Activated CD4-positive, alpha-beta T cell treated with anti-CD3 and anti-CD28 coated beads, Interleukin-2, amount 50 U/mL, for 1 hour (primary cell): ENCODE measurements around the gene CPNE6.

Experiments used
- DNase-seq: peaks from one replicate; pipeline ENCODE4 v3.0.0-alpha.2; 2020

CPNE6 gene

DNA sequence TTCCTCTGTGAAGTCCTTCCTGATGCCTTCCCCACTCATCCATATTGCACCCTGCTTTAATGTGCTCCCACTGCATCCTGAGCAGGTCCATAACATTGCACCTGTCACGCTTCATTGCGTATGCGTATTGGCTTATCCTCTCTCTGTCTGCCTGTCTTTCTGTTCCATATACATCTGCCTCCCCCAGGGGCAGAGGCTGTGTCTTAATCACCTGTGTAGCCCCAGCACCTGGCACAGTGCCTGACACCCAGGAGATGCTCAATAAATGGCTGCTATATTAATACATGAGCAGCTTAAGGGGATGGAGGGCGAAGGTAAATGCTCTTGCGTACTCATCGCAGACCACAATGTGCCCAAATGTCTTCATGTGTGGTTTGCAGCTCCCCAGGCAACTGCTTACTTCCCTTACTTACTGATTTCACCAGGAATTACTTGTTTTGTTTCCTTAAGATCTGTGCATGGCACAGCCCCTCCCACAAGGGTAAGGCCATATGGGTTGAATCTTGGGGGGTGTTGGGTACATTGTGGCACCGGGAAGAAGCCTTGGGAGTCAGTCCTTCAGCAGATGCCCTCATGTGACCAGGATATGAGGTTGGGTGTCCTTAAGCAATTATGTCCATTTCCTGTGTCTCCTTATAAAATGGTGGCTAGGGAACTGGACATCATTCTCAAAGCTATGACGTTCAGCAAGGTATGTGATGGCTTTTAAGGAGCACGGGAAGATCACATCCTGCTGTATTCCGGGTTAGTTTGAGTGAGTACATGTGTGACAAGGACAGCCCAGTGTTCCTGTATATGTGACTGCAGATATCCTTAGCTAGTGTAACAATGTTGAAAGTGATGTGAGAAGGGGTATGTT is 848 bp upstream of the CPNE6 start:
- DNase-seq: no peak

- no peak for DNase-seq
Observed at GRCh38 chr14:24071836-24072430, 571 bp downstream of the CPNE6 start.

DNA sequence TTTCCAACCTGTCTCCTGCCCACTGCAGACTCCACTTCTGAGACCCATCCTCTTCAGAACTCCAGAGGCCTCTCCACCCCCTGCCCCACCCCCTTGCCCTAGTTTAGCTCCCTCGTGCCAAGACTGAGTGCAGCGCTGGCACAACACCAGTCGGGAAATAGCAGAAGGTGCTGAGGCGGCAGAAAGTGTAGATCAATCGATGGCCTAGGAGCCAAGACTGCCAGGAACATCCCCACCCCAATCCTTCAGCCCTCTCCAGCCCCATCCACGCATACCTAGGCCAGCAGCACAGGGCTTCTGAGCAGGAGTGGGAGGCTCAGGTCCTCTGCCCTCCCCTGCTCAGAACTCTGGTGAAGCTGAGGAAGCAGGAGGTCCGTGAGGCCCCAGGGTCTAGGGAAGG is 1.1 kb downstream of the CPNE6 start:
- no peak for DNase-seq

DNA sequence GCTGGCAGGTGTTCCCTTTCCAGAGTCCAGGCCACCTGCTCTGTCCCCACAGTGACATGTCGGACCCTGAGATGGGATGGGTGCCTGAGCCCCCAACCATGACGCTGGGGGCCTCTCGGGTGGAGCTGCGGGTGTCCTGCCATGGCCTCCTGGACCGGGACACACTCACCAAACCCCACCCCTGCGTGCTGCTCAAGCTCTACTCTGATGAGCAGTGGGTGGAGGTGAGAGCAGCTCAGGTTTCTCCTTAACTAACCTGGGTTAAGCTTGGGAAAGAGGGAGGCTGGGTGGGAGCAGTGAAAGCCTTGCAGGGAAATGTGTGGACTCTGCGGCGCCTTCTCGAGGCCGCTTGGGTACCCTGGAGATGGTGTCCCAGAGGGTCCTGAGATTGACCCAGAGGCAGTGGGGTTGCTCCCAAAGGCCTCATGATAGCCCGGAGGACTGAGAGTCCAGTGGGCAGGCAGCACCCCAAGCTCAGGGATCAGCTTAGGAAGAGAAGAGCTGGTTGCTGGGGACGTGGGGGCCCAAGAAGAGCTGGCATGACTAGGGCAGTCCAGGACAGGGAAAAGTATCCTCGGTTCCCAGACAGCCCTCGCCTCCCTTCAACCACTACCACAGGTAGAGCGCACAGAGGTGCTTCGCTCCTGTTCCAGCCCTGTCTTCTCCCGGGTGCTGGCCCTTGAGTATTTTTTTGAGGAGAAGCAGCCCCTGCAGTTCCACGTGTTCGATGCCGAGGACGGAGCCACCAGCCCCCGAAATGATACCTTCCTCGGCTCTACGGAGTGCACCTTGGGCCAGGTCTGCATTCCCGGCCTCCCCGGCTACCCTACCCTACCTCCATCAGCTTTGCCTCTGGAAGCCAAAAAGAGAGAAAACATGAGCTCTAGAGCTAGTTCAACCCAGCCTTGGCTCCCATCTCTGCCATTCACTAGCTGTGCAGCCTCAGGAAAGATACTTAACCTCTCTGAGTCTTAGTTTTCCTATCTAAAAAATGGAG is 1.8 kb downstream of the CPNE6 start:
- DNase-seq: no peak

DNA sequence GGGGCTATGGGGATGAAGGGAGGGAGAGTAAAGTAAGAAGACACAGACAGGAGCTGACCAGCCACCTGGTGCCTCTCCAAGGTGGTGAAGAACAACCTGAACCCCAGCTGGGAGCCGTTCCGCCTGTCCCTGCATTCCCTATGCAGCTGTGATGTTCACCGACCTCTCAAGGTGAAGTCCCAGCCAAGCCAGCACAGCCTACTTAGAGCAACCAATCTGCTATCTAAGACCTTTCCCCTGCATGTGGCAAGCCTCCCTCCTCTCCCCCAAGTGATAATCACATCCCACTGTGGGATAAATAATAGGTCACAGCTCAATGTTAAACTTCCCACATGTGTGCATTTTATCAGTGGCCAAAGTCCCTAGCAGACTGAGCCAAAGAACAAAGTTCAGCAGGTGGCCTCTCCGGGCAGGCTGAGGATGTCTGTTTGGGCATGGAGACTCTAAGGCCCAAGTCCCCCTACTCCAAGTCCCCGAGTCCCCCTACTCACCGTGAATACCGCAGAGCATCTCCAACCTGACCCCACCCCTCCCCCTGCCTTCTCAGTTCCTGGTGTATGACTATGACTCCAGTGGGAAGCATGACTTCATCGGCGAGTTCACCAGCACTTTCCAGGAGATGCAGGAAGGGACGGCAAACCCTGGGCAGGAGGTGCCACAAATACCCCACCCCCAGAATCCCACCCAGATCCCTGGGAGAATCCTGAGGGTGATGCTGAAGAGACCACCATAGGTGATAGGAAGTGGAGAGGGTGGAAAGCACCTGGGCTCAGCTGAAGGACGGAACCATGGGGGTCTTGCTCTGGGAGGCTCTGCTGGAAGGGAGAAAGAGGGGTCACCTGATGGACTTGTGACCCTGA is 3.5 kb downstream of the CPNE6 start:
- DNase-seq: no peak

GRCh38 chr14:24075485-24076301 is 4.3 kb downstream of the CPNE6 start:
- DNase-seq: no peak

DNA sequence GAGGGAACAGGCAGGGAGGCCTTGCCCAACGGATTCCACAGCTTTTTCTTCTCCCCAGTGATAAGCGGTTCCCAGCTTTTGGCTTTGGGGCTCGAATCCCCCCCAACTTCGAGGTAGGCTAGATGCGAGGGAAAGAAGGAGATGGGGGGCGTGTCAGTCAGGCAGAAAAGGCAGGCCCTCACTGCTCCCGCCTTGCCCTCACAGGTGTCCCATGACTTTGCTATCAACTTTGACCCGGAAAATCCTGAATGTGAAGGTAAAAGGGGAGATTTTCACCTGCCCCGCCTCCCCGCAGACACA is 4.9 kb downstream of the CPNE6 start:
- DNase-seq: no peak

- DNase-seq: no peak
Observed at GRCh38 chr14:24077086-24077485, 5.7 kb downstream of the CPNE6 start.

GRCh38 chr14:24078146-24078545 is 6.8 kb downstream of the CPNE6 start:
- no peak for DNase-seq

- no peak for DNase-seq
Observed at GRCh38 chr14:24079491-24080141, 8.3 kb downstream of the CPNE6 start.

DNA sequence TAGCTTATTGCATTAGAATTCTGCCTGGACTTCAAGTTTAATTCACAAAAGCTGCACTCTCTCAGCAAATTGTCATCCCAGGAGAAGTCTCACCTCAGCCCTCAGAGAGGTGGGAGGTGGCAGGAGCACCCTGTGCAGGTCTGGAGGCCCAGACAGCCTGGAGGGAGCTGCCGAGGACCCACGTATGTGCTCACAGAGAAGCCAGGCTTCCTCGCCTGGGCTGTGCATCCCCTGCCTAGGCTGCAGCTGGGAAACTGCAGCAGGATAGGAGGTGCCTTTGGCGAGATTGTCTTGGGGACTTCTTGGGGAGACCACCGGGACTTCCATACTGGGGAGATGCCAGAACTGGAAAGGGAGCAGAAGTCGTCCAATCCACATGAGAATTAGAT is 8.8 kb downstream of the CPNE6 start:
- DNase-seq: no peak

DNA sequence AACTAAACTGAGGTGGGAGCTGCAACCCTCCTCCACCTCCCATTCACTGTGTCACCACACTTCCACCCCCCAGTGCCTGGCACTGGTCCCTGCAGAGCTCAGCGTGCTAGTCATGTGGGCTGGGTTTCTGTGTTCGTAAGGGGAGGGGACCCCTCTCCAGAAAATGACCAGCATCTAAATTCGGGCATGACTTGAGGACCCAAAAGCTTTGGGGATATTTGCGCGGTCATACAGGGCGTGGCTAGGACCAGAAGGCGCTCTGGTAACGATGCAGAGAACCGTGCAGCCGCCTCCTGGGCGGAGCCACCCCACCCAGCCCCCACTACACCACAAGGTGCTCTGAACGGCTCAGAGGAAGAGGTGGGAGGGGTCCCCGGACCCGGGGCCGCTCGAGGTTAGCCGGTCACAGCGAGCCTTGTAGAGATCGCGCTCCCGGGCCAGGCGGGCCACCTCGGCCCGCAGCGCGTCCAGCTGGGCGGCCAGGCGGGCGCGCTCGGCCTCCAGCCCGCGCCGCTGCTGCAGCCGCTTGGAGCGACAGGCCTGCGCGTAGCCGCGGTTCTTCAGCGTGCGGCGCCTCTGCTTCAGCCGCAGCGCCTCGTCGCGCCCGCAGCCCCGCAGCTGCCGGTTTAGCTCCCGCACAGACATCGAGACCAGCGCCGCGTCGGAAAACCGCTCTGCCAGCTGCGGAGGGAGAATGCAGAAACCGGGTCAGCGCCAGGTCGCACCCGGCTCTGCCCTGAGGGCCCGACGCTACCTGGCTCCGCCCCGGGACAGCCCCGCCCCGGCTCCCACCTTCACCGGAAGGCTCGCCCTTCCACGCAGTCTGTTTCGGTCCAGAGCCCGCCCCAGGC is 9.8 kb downstream of the CPNE6 start:
- peak; percentile 62 for DNase-seq

DNA sequence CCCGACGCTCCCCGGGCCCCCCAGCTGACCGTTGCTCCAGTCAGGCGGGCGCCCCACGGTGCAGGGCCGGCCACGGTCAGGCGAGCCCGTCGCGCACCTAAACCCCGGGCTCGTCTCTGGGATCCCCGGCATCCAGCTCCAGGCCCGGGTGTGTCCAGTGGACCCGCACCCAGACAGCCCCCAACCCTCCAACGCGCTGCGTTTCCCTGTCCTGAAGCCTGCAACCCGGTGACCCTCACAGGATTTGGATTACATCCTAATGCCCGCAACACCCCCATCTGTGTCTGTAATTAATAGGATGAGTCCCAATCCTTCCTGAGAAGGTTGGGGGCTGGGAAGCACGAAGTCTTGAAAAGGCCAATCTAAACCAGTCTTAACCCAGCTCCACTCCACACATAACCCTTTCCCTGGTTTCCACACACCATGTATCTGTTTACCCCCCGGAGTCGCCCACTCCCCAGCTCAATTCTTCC is 10.4 kb downstream of the CPNE6 start:
- DNase-seq: no peak

DNA sequence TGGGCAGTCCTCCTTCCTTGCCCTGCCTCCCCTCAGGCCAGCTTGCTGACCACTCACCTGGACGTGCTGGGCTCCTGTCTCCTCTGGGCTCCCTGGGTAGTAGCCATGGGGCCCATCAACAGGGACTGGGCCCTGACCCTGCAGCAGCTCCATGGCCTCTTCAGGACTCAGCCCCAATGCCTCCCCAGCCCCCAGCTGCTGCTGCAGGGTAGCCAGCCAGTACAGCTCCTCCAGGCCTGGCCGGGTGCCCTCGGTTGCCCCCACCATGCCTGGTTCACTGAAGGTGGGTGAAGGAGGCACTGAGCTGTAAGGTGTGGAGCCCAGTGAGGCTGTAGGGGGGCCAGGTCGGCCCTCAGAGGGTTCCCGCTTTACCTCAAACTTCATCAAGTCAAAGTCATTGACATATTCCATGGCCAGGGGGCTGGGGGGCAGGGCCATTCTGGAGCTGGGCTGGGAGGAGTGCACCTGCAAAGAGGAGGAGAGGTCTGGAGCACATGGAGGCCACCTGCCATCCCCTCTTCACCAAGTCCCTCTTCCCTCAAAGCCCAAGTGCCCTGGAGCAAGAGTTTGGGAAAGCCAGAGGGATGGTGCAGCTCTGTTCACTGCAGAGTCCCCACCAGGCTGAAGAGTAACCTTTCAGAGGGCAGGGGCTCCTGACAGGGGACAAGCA is 11.2 kb downstream of the CPNE6 start:
- no peak for DNase-seq

GRCh38 chr14:24083462-24083861 is 12.1 kb downstream of the CPNE6 start:
- no peak for DNase-seq

DNA sequence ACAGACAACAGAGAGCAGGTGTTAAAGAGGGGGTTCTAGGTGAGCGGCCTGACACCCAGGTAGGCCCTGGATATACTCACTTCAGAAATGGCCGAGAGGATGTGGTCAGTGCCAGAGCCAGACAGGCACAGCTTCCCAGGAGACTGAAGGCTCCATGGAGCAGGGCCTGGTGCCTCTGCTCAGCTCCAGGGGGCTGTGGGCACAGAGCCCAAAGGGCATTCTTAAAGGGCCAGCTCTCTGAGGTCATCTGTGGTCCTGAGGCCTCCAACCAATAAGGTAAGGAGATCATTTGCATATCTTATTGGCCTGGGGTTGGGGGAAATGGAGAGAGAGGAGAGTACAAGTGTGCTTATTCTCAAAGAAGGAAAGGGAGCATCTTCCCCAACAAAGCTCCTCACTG is 13.1 kb downstream of the CPNE6 start:
- no peak for DNase-seq

DNA sequence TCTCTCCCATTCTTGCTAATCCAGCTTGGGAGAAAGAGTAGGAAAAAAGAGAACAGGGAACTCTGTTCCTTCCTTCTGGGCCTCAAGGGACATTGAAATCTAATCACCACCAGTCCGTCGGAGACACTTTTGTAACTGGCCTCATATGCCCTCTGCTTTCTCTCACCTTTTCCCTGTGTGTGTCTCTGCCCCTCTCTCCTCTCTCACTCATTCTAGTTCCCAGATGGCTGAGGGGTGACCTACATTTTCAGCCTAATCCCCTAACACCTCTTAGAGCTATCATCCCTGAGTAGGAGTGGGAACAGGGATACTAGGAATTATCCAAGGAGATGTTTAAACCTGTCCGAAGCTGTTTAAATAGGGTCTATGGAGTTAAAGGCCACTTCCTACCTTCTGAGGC is 13.9 kb downstream of the CPNE6 start:
- DNase-seq: no peak

DNA sequence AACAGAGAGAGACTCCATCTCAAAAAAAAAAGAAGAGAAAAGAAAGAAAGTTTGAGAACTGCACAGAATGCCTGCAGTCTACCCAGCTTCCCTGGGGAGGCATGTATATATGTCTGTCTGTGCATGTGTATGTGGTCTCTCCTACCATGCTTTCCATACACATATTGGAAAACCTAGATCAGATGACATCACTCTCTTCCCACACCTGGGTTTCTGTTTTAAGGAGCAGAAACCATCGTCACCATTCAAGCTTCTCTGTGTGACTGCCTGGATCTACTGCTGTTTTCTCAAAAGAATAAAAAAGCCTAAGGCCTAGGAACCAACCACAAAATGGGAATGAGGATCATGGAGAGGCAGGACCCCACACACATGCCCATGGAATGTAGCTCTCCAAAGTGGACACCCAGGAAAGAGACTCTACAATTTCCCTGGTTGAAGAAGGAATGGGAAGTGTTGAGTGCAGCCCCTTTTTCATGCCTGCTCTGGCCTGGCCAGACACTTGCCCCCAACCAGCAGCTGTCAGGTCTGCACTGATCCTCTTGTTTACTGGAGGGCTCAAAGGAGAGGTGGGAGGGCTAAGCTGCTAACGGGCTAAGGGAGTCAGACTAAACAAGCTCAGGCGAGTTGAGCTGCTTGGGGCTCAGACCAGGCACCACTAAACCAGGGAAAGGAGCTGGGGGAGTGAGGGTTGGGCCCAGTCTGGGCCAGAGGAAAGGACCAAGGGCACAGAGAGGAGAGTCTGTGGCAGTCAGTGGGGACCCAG is 15.0 kb downstream of the CPNE6 start:
- no peak for DNase-seq

DNA sequence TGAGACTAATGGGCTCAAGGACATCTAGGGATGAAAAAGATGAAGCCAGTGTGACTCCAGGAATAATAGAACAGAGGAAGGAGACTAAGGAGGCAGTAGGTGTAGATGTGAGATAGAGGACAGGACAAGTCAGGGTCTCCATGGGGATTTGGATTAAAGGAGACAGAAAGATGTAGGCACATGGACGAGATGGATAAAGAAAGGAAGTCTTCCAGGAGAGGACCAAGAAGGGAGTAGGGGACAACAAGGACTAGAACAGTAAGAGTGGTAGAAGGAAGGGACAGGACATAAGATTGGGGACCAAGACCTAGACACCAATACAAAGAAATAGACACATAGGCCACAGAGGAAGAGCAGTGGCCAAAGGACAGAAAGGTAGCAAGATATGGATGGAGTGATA is 15.6 kb downstream of the CPNE6 start:
- no peak for DNase-seq
